Measurements from ENCODE around the gene HLA-DRB5.
"Not testable (repeated sequence)": the region's sequence is repeated elsewhere in the genome, so short reads cannot be mapped to it uniquely, and the experiment has no call there.

The HLA-DRB5 gene

GRCh38 chr6:32517654-32518445 lies 12.2 kb downstream of the HLA-DRB5 start:
- H3K4me3 ChIP-seq (ENCODE audit: low read depth, low read length), result no peak overlapping the region

- H3K4me3 ChIP-seq (ENCODE audit: low read depth, low read length), result no peak overlapping the region
Measured at GRCh38 chr6:32501016-32501415, 29.1 kb downstream of the HLA-DRB5 start.

- no peak overlapping the region for H3K4me3 ChIP-seq (ENCODE audit: low read depth, low read length)
Measured at GRCh38 chr6:32492351-32492750, 37.7 kb downstream of the HLA-DRB5 start.

GRCh38 chr6:32491700-32492099 lies 38.4 kb downstream of the HLA-DRB5 start:
- H3K4me3 ChIP-seq (ENCODE audit: low read depth, low read length), result no peak overlapping the region

GRCh38 chr6:32488083-32488482 lies 42.0 kb downstream of the HLA-DRB5 start:
- H3K4me3 ChIP-seq (ENCODE audit: low read depth, low read length), result no peak overlapping the region

- H3K4me3 ChIP-seq (ENCODE audit: low read depth, low read length), result no peak overlapping the region
Measured at GRCh38 chr6:32484614-32484998, 45.5 kb downstream of the HLA-DRB5 start.

- H3K4me3 ChIP-seq (ENCODE audit: low read depth, low read length), result no peak overlapping the region
Measured at GRCh38 chr6:32483968-32484613, 46.0 kb downstream of the HLA-DRB5 start.

- no peak overlapping the region for H3K4me3 ChIP-seq (ENCODE audit: low read depth, low read length)
Measured at GRCh38 chr6:32475392-32476206, 54.5 kb downstream of the HLA-DRB5 start.

- not testable (repeated sequence) for H3K4me3 ChIP-seq (ENCODE audit: low read depth, low read length)
Measured at GRCh38 chr6:32473376-32474348, 56.4 kb downstream of the HLA-DRB5 start.

GRCh38 chr6:32472781-32473375 lies 57.2 kb downstream of the HLA-DRB5 start:
- H3K4me3 ChIP-seq (ENCODE audit: low read depth, low read length), result no peak overlapping the region

- H3K4me3 ChIP-seq (ENCODE audit: low read depth, low read length), result not testable (repeated sequence)
Measured at GRCh38 chr6:32467743-32468503, 62.2 kb downstream of the HLA-DRB5 start.

Data from iPS-11a (cell line).